Subcutaneous adipose tissue (tissue), 4 donors: ENCODE measurements around the gene SEMA4D. TPM values are rescaled to one million over a fixed set of nuclear protein-coding genes. Genes with fewer than 3 reads are reported as not detected.

Experiments used
- small RNA-seq: library from RNA; depleted of rRNA; stranded (forward); fragments of <200 nt; gene quantifications from one replicate; pipeline ENCODE3, GENCODE V24; 2016
- total RNA-seq, 4 donors: library from RNA; depleted of rRNA; stranded (reverse); fragments of >200 nt; gene quantifications; one replicate each; pipeline ENCODE4 v1.1.0, GENCODE V29; 2016
- TF ChIP-seq, protein P1 (sequence below): fragments of 450-650 bp; IDR thresholded peaks from one replicate; pipeline ENCODE4 v1.5.1; 2016; ENCODE audit warnings: low read depth, mild to moderate bottlenecking, control low read depth, antibody characterized with exemption, moderate library complexity

SEMA4D gene
- total RNA-seq, 4 donors from 2014 or later = 6.0 to 18.3 (median 10.9) TPM

DNA sequence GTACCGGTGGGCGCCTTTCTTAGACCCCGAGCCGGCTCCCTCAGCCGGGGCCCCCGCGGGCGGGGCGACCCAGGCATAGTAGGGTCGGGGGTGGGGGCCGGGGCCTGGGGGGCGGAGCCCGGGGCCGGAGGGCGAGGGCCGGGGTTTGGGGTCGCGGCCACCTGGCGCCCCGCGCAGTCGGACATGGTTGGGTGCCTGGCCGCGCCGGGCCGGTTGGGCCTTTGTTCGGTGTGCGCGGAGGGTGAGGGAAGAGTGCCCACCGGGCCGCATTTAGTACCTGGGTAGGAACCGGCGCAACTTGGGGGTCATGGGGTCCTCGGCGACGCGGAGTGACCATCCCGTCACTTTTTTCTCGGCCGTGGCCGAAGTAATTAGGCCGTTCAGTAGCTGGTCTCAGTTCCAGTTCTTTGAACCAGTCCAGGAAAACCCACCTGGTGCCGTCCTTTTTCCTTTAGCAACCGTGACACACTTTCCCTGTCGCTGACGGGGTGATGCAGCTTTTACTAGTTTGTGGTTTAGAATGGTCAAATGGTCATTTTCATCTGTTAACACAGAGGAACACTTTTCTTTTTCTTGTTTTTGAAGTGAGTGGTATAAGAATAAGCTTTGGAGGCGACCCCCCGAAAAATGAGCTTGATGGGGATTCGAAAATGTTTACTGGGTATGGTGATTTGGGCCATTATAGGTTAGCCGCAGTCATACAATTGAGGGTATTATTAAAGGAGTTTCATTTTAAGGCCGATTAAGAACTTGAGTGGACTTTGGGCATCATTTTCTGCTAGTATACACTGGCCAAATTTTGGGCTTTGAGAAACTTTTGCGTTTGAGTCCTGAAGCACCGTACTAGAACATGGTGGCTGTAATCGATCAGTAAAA lies 186.3 kb downstream of the SEMA4D start:
- TF ChIP-seq, protein P1, sequence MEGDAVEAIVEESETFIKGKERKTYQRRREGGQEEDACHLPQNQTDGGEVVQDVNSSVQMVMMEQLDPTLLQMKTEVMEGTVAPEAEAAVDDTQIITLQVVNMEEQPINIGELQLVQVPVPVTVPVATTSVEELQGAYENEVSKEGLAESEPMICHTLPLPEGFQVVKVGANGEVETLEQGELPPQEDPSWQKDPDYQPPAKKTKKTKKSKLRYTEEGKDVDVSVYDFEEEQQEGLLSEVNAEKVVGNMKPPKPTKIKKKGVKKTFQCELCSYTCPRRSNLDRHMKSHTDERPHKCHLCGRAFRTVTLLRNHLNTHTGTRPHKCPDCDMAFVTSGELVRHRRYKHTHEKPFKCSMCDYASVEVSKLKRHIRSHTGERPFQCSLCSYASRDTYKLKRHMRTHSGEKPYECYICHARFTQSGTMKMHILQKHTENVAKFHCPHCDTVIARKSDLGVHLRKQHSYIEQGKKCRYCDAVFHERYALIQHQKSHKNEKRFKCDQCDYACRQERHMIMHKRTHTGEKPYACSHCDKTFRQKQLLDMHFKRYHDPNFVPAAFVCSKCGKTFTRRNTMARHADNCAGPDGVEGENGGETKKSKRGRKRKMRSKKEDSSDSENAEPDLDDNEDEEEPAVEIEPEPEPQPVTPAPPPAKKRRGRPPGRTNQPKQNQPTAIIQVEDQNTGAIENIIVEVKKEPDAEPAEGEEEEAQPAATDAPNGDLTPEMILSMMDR = no peak

Small RNA genes within 50 kb of the gene (small RNA-seq; reads per million reads assigned to genes)
- not detected for gene MIR3153

Other genes starting within 250 kb of the SEMA4D start
- 10 to 100 TPM in 3 of 4 donors, 1 to 10 TPM in 1; 2.3 to 31.8 (median 22.0) TPM for gene CKS2, start 186.9 kb downstream of the SEMA4D start, total RNA-seq
- gene SECISBP2, start 179.6 kb downstream of the SEMA4D start, total RNA-seq = 10 to 100 TPM; 44.4 to 71.0 (median 55.1) TPM
- gene GADD45G, start 106.9 kb upstream of the SEMA4D start, total RNA-seq = 10 to 100 TPM in 1 of 4 donors, 1 to 10 TPM in 3; 5.5 to 13.9 (median 8.2) TPM